ENCODE results near the gene KRT35. TPM values are rescaled to one million over a fixed set of nuclear protein-coding genes. Genes with fewer than 3 reads are reported as not detected.

Gene KRT35
- total RNA-seq, 1 experiment from 2014 or later: not detected

DNA sequence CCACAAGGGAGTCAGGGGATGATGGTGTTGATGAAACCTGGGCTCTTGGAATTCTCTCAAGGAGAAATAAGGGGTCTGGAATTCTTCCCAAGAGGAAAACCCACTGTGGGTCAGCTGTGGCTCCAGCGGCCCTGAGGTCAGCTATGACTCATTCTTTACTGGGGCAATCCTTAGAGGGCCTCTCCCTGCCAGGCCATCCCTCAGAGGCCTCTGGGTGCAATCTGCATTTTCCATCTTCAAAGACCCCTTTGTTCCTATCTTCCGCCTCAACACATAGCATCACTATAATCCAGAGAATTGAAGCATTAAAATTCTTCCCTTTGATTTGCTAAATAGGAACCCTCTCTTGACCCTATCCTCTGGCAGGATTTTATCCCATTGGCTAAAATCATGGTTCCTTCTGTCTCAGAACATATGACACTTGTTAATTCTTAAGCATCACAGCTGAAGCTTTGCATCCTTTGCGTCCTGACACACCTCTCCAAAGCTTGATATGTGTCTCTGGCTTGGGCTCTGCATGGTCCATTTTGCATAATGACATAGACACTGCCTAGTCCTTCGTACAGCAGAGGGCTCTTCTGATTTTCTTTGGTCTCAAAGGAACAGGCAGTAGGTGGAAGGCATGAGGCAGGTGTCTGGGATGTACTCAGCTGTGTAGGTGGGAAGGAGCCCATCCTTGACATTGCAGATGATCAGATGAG lies 52.2 kb downstream of the KRT35 start:
- Histone ChIP-seq H2AFZ (ENCODE audit: low read depth, low read length, poor library complexity, severe bottlenecking) (no peak overlapping the region), H3K27ac (ENCODE audit: low read depth, low read length) (no peak overlapping the region), H3K4me2 (ENCODE audit: low read length) (peak overlapping the region; percentile 45), H3K36me3 (ENCODE audit: control insufficient read depth in 1 of 2, insufficient read depth in 2 of 2, low read length in 2 of 2) (no peaks in the 10 kb centered on the region), H3K9me3 (ENCODE audit: control insufficient read depth in 1 of 2, insufficient read depth in 1 of 2, low read depth in 1 of 2, low read length in 2 of 2) (no peaks in the 10 kb centered on the region), H3K9me2 (ENCODE audit: insufficient read depth) (no peaks in the 10 kb centered on the region), H3K79me2 (ENCODE audit: insufficient read depth, low read length) (no peaks in the 10 kb centered on the region), H3K4me3 (replicated peaks in 1 of 2; ENCODE audit: low read depth in 1 of 2, low read length in 2 of 2) (no peak overlapping the region), H3K4me1 (ENCODE audit: control insufficient read depth in 1 of 2, insufficient read depth in 2 of 2, low read length in 2 of 2) (peaks cover 11 to 13% of the 10 kb centered on the region in 2 experiments), H3K9ac (ENCODE audit: low read length) (no peak overlapping the region), H4K20me1 (ENCODE audit: insufficient read depth) (no peaks in the 10 kb centered on the region), H3K27me3 (ENCODE audit: insufficient read depth, low read length) (no peaks in the 10 kb centered on the region)
- TF ChIP-seq POLR2AphosphoS5 (IDR thresholded peaks at IDR 0.05; ENCODE audit: low read depth, low read length) (no peak), SRF (IDR thresholded peaks at IDR 0.05; ENCODE audit: low read depth) (no peak), ELF1 (IDR thresholded peaks at IDR 0.05; ENCODE audit: borderline replicate concordance, low read depth) (no peak), RAD21 (IDR thresholded peaks at IDR 0.05; ENCODE audit: low read depth) (no peak), JUND (IDR thresholded peaks at IDR 0.05) (0 out of 2 replicates have a peak, but pooled peaks have one; percentile 47), EZH2phosphoT487 (IDR thresholded peaks at IDR 0.05; ENCODE audit: borderline replicate concordance) (no peak), FOSL1 (IDR thresholded peaks at IDR 0.05; ENCODE audit: low read depth) (peak; percentile 70), ZNF274 (IDR thresholded peaks at IDR 0.05; ENCODE audit: low read depth, low read length) (no peak), TCF7L2 (IDR thresholded peaks at IDR 0.05; ENCODE audit: borderline replicate concordance, extremely low read depth, insufficient read depth, insufficient read length) (no peak), EZH2 (IDR thresholded peaks at IDR 0.05) (no peak), SP1 (IDR thresholded peaks at IDR 0.05; ENCODE audit: low read depth) (0 out of 2 replicates have a peak, but pooled peaks have one; percentile 28), EGR1 (IDR thresholded peaks at IDR 0.05; ENCODE audit: low read depth) (no peak), ZFX (IDR thresholded peaks at IDR 0.05) (no peak), SIN3A (IDR thresholded peaks at IDR 0.05; ENCODE audit: low read depth) (no peak), POLR2A (IDR thresholded peaks at IDR 0.05; ENCODE audit: borderline replicate concordance, extremely low read depth, insufficient read depth, insufficient read length) (no peak), CBX3 (IDR thresholded peaks at IDR 0.05; ENCODE audit: low read depth) (no peak)
- TF ChIP-seq, protein P1, sequence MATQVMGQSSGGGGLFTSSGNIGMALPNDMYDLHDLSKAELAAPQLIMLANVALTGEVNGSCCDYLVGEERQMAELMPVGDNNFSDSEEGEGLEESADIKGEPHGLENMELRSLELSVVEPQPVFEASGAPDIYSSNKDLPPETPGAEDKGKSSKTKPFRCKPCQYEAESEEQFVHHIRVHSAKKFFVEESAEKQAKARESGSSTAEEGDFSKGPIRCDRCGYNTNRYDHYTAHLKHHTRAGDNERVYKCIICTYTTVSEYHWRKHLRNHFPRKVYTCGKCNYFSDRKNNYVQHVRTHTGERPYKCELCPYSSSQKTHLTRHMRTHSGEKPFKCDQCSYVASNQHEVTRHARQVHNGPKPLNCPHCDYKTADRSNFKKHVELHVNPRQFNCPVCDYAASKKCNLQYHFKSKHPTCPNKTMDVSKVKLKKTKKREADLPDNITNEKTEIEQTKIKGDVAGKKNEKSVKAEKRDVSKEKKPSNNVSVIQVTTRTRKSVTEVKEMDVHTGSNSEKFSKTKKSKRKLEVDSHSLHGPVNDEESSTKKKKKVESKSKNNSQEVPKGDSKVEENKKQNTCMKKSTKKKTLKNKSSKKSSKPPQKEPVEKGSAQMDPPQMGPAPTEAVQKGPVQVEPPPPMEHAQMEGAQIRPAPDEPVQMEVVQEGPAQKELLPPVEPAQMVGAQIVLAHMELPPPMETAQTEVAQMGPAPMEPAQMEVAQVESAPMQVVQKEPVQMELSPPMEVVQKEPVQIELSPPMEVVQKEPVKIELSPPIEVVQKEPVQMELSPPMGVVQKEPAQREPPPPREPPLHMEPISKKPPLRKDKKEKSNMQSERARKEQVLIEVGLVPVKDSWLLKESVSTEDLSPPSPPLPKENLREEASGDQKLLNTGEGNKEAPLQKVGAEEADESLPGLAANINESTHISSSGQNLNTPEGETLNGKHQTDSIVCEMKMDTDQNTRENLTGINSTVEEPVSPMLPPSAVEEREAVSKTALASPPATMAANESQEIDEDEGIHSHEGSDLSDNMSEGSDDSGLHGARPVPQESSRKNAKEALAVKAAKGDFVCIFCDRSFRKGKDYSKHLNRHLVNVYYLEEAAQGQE (IDR thresholded peaks at IDR 0.05; ENCODE audit: low read depth): no peak
- TF ChIP-seq, protein P2, sequence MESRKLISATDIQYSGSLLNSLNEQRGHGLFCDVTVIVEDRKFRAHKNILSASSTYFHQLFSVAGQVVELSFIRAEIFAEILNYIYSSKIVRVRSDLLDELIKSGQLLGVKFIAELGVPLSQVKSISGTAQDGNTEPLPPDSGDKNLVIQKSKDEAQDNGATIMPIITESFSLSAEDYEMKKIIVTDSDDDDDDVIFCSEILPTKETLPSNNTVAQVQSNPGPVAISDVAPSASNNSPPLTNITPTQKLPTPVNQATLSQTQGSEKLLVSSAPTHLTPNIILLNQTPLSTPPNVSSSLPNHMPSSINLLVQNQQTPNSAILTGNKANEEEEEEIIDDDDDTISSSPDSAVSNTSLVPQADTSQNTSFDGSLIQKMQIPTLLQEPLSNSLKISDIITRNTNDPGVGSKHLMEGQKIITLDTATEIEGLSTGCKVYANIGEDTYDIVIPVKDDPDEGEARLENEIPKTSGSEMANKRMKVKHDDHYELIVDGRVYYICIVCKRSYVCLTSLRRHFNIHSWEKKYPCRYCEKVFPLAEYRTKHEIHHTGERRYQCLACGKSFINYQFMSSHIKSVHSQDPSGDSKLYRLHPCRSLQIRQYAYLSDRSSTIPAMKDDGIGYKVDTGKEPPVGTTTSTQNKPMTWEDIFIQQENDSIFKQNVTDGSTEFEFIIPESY (IDR thresholded peaks at IDR 0.05; ENCODE audit: extremely low read depth, insufficient replicate concordance, low read length): no peak
- TF ChIP-seq, protein P3, sequence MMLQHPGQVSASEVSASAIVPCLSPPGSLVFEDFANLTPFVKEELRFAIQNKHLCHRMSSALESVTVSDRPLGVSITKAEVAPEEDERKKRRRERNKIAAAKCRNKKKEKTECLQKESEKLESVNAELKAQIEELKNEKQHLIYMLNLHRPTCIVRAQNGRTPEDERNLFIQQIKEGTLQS (IDR thresholded peaks at IDR 0.05): no peak
- TF ChIP-seq, protein P4, sequence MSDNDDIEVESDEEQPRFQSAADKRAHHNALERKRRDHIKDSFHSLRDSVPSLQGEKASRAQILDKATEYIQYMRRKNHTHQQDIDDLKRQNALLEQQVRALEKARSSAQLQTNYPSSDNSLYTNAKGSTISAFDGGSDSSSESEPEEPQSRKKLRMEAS (IDR thresholded peaks at IDR 0.05): no peak
- intact Hi-C loops (cut with micrococcal nuclease): no loop called here
- ChIA-PET RAD21 (ENCODE audit: low non-redundant PET in 1 of 2, low total read pairs in 2 of 2, uncharacterized antibody in 2 of 2, unreplicated experiment in 2 of 2) (interaction anchor here in 1 of 2 experiments (0.7 kb wide), 1 partner anchor 15 kb away, joined by 3 read pairs; no protein-coding TSS in a partner anchor), CTCF (no interaction called here), POLR2A (no interaction called here)
- DNase-seq (ENCODE audit: low read depth, low spot score): no peak
- ATAC-seq: peak; percentile 83
- no TSS peak for BruUV-seq (replicated peaks)

All from HCT116 (cell line).